SK-N-SH (cell line): Measurements from ENCODE around the gene LIM2. TPM values are rescaled to one million over a fixed set of nuclear protein-coding genes. Genes with fewer than 3 reads are reported as not detected.

ENCODE experiments used
- CTCF ChIA-PET: fragments of 300-600, 350-600 bp; formaldehyde crosslinking; extraction: SDS; loops from one replicate; lab custom pipeline; 2021; lab: Yijun Ruan, JAX
- POLR2A ChIA-PET: fragments of 350-600 bp; sonication (Branson Sonifier 250); formaldehyde crosslinking; extraction: SDS; loops from one replicate; lab custom pipeline; 2020; ENCODE audit warnings: antibody characterized with exemption, inconsistent platforms; lab: Yijun Ruan, JAX
- DNase-seq: peaks from one replicate; pipeline ENCODE4 v3.0.0; 2012
- H2AFZ ChIP-seq: fragments of 200-600 bp; sonication (generic); 2 replicates; pipeline ENCODE4 v1.8.1; 2016; ENCODE audit warnings: antibody characterized with exemption, mild to moderate bottlenecking, low read depth
- H3F3A ChIP-seq: fragments of 200-600 bp; sonication (generic); replicated peaks from 2 replicates; pipeline ENCODE3; 2016; ENCODE audit warnings: antibody characterized with exemption, mild to moderate bottlenecking; ENCODE audit not compliant: insufficient read depth
- H3K27ac ChIP-seq, 2 experiments: fragments of 200-500 bp in 1 of 2; fragments of 200-600 bp in 1 of 2; sonication (Bioruptor generic) in 1 of 2; sonication (generic), shearing (Covaris generic) in 1 of 2; 2 replicates each; pipeline versions ENCODE4 v1.5.1 to v1.6.1; 2014 to 2016; ENCODE audit warnings: low read depth in 2 of 2, inconsistent platforms in 1 of 2, low read length in 1 of 2, mild to moderate bottlenecking in 1 of 2, mixed read lengths in 1 of 2
- H3K27me3 ChIP-seq: fragments of 200-600 bp; sonication (generic), shearing (Covaris generic); 2 replicates; pipeline ENCODE4 v1.6.1; 2016; ENCODE audit warnings: mixed run types; ENCODE audit not compliant: insufficient read depth
- H3K36me3 ChIP-seq, 2 experiments: fragments of 200-500 bp in 1 of 2; fragments of 200-600 bp in 1 of 2; sonication (Bioruptor generic) in 1 of 2; sonication (generic) in 1 of 2; replicated peaks in 1 of 2; 2 replicates each; pipeline versions ENCODE3 to v1.5.1; 2014 to 2016; ENCODE audit warnings: low read length in 1 of 2, mild to moderate bottlenecking in 1 of 2; ENCODE audit not compliant: insufficient read depth in 2 of 2, control insufficient read depth in 1 of 2
- H3K4me1 ChIP-seq, 2 experiments: fragments of 200-500 bp in 1 of 2; fragments of 200-600 bp in 1 of 2; sonication (Bioruptor generic) in 1 of 2; sonication (generic), shearing (Covaris generic) in 1 of 2; 2 replicates each; pipeline versions ENCODE4 v1.5.1 to v1.6.1; 2014 to 2016; ENCODE audit warnings: low read depth in 1 of 2, low read length in 1 of 2, mixed run types in 1 of 2; ENCODE audit not compliant: insufficient read depth in 2 of 2, control insufficient read depth in 1 of 2
- H3K4me2 ChIP-seq: fragments of 200-600 bp; sonication (generic), shearing (Covaris generic); 2 replicates; pipeline ENCODE4 v1.6.1; 2017; ENCODE audit warnings: mixed run types
- H3K4me3 ChIP-seq, 2 experiments: fragments of 200-500 bp in 1 of 2; fragments of 200-600 bp in 1 of 2; sonication (Bioruptor generic) in 1 of 2; sonication (generic), shearing (Covaris generic) in 1 of 2; 2 replicates each; pipeline versions ENCODE4 v1.5.1 to v1.8.1; 2014 to 2016; ENCODE audit warnings: low read depth in 2 of 2, inconsistent platforms in 1 of 2, low read length in 1 of 2, mild to moderate bottlenecking in 1 of 2, mixed read lengths in 1 of 2, moderate library complexity in 1 of 2
- H3K79me2 ChIP-seq: fragments of 200-600 bp; sonication (generic); 2 replicates; pipeline ENCODE4 v1.8.1; 2017; ENCODE audit warnings: mild to moderate bottlenecking; ENCODE audit not compliant: insufficient read depth
- H3K9ac ChIP-seq: fragments of 200-600 bp; sonication (generic); 2 replicates; pipeline ENCODE4 v1.6.1; 2017; ENCODE audit warnings: mixed run types
- H3K9me2 ChIP-seq: fragments of 200-600 bp; sonication (generic); 2 replicates; pipeline ENCODE4 v1.6.1; 2017; ENCODE audit warnings: mixed run types
- H3K9me3 ChIP-seq: fragments of 200-600 bp; sonication (generic); 2 replicates; pipeline ENCODE4 v1.6.1; 2017; ENCODE audit warnings: mixed run types, mild to moderate bottlenecking, moderate library complexity
- H4K20me1 ChIP-seq: fragments of 200-600 bp; sonication (generic); 2 replicates; pipeline ENCODE4 v1.6.1; 2017; ENCODE audit warnings: mild to moderate bottlenecking, mixed run types; ENCODE audit not compliant: insufficient read depth
- CHD2 ChIP-seq: fragments of 150-350 bp; IDR thresholded peaks from 2 replicates; pipeline ENCODE4 v1.6.1; 2018; ENCODE audit warnings: low read length; ENCODE audit not compliant: partially characterized antibody
- CTCF ChIP-seq: fragments of 200-600 bp; sonication (generic); IDR thresholded peaks from 2 replicates; pipeline ENCODE4 v1.6.1; 2017; ENCODE audit warnings: antibody characterized with exemption, mild to moderate bottlenecking, moderate library complexity
- EP300 ChIP-seq, 2 experiments: IDR thresholded peaks; 2 replicates each; pipeline versions ENCODE4 v1.4.0 to v1.6.1; 2012; ENCODE audit warnings: borderline replicate concordance in 1 of 2, low read depth in 1 of 2, low read length in 1 of 2
- EZH2phosphoT487 ChIP-seq: fragments of 200-600 bp; sonication (generic); IDR thresholded peaks from 2 replicates; pipeline ENCODE4 v1.6.1; 2017; ENCODE audit warnings: low read depth, mixed run types, mild to moderate bottlenecking, antibody characterized with exemption, moderate library complexity, borderline replicate concordance
- FOSL2 ChIP-seq: IDR thresholded peaks from 2 replicates; pipeline ENCODE4 v1.4.0; 2012; ENCODE audit warnings: low read depth, mild to moderate bottlenecking, moderate library complexity, borderline replicate concordance
- FOXJ3 ChIP-seq: sonication (generic); formaldehyde crosslinking; IDR thresholded peaks from 2 replicates; pipeline ENCODE4 v1.5.1; 2020; ENCODE audit warnings: mild to moderate bottlenecking, missing genetic modification reagents
- GABPA ChIP-seq: IDR thresholded peaks from 2 replicates; pipeline ENCODE4 v1.4.0; 2012; ENCODE audit warnings: low read depth, mild to moderate bottlenecking
- JUND ChIP-seq: IDR thresholded peaks from 2 replicates; pipeline ENCODE4 v1.4.0; 2012
- MEF2A ChIP-seq: IDR thresholded peaks from 2 replicates; pipeline ENCODE4 v1.4.0; 2012; ENCODE audit warnings: low read depth, borderline replicate concordance
- MXI1 ChIP-seq: IDR thresholded peaks from 2 replicates; pipeline ENCODE4 v1.6.1; 2012; ENCODE audit warnings: mild to moderate bottlenecking, low read depth, low read length, improper control_type of control experiment
- NFIC ChIP-seq: IDR thresholded peaks from 2 replicates; pipeline ENCODE4 v1.4.0; 2012; ENCODE audit warnings: borderline replicate concordance
- NRF1 ChIP-seq: IDR thresholded peaks from 2 replicates; pipeline ENCODE4 v1.6.1; 2012; ENCODE audit warnings: low read depth, mild to moderate bottlenecking, low read length
- PBX3 ChIP-seq: IDR thresholded peaks from 2 replicates; pipeline ENCODE4; 2012
- POLR2AphosphoS5 ChIP-seq: IDR thresholded peaks from 2 replicates; pipeline ENCODE4 v1.6.1; 2012; ENCODE audit warnings: low read depth, low read length
- RAD21 ChIP-seq: IDR thresholded peaks from 2 replicates; pipeline ENCODE4 v1.6.1; 2012; ENCODE audit warnings: mild to moderate bottlenecking, low read length
- RCOR1 ChIP-seq: fragments of 150-350 bp; IDR thresholded peaks from 2 replicates; pipeline ENCODE4 v1.6.1; 2017; ENCODE audit warnings: antibody characterized with exemption, low read length
- RFX5 ChIP-seq: IDR thresholded peaks from 2 replicates; pipeline ENCODE4 v1.6.1; 2012; ENCODE audit warnings: mild to moderate bottlenecking, improper control_type of control experiment, low read length
- RXRA ChIP-seq: IDR thresholded peaks from 2 replicates; pipeline ENCODE4 v1.4.0; 2012; ENCODE audit warnings: low read depth, mild to moderate bottlenecking, borderline replicate concordance
- SIN3A ChIP-seq: IDR thresholded peaks from 2 replicates; pipeline ENCODE4 v1.6.1; 2012; ENCODE audit warnings: low read depth, mild to moderate bottlenecking, low read length, moderate library complexity, borderline replicate concordance
- SMC3 ChIP-seq: IDR thresholded peaks from 2 replicates; pipeline ENCODE4 v1.6.1; 2012; ENCODE audit warnings: low read depth, low read length, improper control_type of control experiment
- TAF1 ChIP-seq: IDR thresholded peaks from 2 replicates; pipeline ENCODE4 v1.6.1; 2012; ENCODE audit warnings: low read depth, mild to moderate bottlenecking, low read length, moderate library complexity, borderline replicate concordance
- TCF12 ChIP-seq: IDR thresholded peaks from 2 replicates; pipeline ENCODE4 v1.4.0; 2012
- YY1 ChIP-seq: IDR thresholded peaks from 2 replicates; pipeline ENCODE4 v1.4.0; 2012; ENCODE audit warnings: low read depth, mild to moderate bottlenecking
- WGBS: methylation state at CpG from one replicate; pipeline ENCODE4 v1.1.6; 2017; ENCODE audit warnings: low lambda C conversion rate; 5-methylcytosine and 5-hydroxymethylcytosine counted together
- polyA plus RNA-seq, 3 experiments: library from polyadenylated mRNA; depleted of rRNA; stranded (reverse); fragments of >200 nt; gene quantifications; 2 replicates each; pipeline ENCODE4 v1.2.3, GENCODE V29; 2012
- TF ChIP-seq, protein P1 (sequence below): IDR thresholded peaks from 2 replicates; pipeline ENCODE4 v1.4.0; 2012; ENCODE audit warnings: low read depth, borderline replicate concordance
- TF ChIP-seq, protein P2 (sequence below): IDR thresholded peaks from 2 replicates; pipeline ENCODE4 v1.6.1; 2012; ENCODE audit warnings: mild to moderate bottlenecking, low read depth, low read length, moderate library complexity

The LIM2 gene
- polyA plus RNA-seq, 1 of the 3 experiments (the other 2 are of a cell fraction), result not detected

GRCh38 chr19:51366389-51367254, 21.2 kb downstream of the LIM2 start:
- Histone ChIP-seq H3K9me3 (no peaks in the 10 kb centered on the region), H3F3A (no peaks in the 10 kb centered on the region), H3K4me3 (peak overlapping the region; percentile 77 to 80), H3K27ac (peak overlapping the region; percentile 79 to 84), H2AFZ (peak overlapping the region; percentile 77), H3K4me1 (peaks cover 6 to 21% of the 10 kb centered on the region in 2 experiments; a peak in 3 of 4 replicates), H3K4me2 (peak overlapping the region; percentile 100), H3K79me2 (peaks cover 6% of the 10 kb centered on the region), H3K9me2 (no peaks in the 10 kb centered on the region), H3K27me3 (no peaks in the 10 kb centered on the region), H3K36me3 (no peaks in the 10 kb centered on the region), H4K20me1 (no peaks in the 10 kb centered on the region), H3K9ac (peak overlapping the region; percentile 87)
- ChIA-PET CTCF (interaction anchor here (1.3 kb wide), 1 partner anchor 26 kb away, joined by 5 read pairs; no protein-coding TSS in a partner anchor), POLR2A (interaction anchor here (1.5 kb wide), 1 partner anchor 27 kb away, joined by 7 read pairs; no protein-coding TSS in a partner anchor)
- peak; percentile 96 for DNase-seq
- under 1% methylated on average over 49 of the region's 54 CpGs for WGBS
- peak; percentile 64; the same call in 1 of the 2 replicates for TF ChIP-seq POLR2AphosphoS5
- no peak for TF ChIP-seq FOXJ3 (CRISPR knock-in tag)
- no peak for TF ChIP-seq CTCF
- TF ChIP-seq MXI1, result peak; percentile 56; the same call in 1 of the 2 replicates
- peak; percentile 39; the same call in 1 of the 2 replicates for TF ChIP-seq RXRA
- peak; percentile 42 for TF ChIP-seq PBX3
- TF ChIP-seq CHD2, result peak; percentile 69
- no peak for TF ChIP-seq FOSL2
- TF ChIP-seq RFX5, result peak; percentile 49; the same call in 1 of the 2 replicates
- TF ChIP-seq, protein P1, sequence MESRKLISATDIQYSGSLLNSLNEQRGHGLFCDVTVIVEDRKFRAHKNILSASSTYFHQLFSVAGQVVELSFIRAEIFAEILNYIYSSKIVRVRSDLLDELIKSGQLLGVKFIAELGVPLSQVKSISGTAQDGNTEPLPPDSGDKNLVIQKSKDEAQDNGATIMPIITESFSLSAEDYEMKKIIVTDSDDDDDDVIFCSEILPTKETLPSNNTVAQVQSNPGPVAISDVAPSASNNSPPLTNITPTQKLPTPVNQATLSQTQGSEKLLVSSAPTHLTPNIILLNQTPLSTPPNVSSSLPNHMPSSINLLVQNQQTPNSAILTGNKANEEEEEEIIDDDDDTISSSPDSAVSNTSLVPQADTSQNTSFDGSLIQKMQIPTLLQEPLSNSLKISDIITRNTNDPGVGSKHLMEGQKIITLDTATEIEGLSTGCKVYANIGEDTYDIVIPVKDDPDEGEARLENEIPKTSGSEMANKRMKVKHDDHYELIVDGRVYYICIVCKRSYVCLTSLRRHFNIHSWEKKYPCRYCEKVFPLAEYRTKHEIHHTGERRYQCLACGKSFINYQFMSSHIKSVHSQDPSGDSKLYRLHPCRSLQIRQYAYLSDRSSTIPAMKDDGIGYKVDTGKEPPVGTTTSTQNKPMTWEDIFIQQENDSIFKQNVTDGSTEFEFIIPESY, result no peak
- TF ChIP-seq RAD21, result no peak
- no peak for TF ChIP-seq EP300 (IDR thresholded peaks at IDR 0.05; ENCODE audit: borderline replicate concordance in 1 of 2, low read depth in 1 of 2, low read length in 1 of 2)
- TF ChIP-seq JUND, result no peak
- no peak for TF ChIP-seq SIN3A
- TF ChIP-seq TCF12, result no peak
- no peak for TF ChIP-seq YY1
- TF ChIP-seq RCOR1, result no peak
- TF ChIP-seq NRF1, result peak; percentile 71
- TF ChIP-seq EZH2phosphoT487, result no peak
- TF ChIP-seq MEF2A, result no peak
- no peak for TF ChIP-seq SMC3
- no peak for TF ChIP-seq NFIC
- TF ChIP-seq, protein P2, sequence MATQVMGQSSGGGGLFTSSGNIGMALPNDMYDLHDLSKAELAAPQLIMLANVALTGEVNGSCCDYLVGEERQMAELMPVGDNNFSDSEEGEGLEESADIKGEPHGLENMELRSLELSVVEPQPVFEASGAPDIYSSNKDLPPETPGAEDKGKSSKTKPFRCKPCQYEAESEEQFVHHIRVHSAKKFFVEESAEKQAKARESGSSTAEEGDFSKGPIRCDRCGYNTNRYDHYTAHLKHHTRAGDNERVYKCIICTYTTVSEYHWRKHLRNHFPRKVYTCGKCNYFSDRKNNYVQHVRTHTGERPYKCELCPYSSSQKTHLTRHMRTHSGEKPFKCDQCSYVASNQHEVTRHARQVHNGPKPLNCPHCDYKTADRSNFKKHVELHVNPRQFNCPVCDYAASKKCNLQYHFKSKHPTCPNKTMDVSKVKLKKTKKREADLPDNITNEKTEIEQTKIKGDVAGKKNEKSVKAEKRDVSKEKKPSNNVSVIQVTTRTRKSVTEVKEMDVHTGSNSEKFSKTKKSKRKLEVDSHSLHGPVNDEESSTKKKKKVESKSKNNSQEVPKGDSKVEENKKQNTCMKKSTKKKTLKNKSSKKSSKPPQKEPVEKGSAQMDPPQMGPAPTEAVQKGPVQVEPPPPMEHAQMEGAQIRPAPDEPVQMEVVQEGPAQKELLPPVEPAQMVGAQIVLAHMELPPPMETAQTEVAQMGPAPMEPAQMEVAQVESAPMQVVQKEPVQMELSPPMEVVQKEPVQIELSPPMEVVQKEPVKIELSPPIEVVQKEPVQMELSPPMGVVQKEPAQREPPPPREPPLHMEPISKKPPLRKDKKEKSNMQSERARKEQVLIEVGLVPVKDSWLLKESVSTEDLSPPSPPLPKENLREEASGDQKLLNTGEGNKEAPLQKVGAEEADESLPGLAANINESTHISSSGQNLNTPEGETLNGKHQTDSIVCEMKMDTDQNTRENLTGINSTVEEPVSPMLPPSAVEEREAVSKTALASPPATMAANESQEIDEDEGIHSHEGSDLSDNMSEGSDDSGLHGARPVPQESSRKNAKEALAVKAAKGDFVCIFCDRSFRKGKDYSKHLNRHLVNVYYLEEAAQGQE, result no peak
- TF ChIP-seq TAF1, result peak; percentile 30
- TF ChIP-seq GABPA, result no peak
